GM21786 (cell line): ENCODE measurements around the gene TTLL7.
"Not testable (repeated sequence)": the region's sequence is repeated elsewhere in the genome, so short reads cannot be mapped to it uniquely, and the experiment has no call there.

Source experiments
- ATAC-seq: cut with Tn5 transposase; IDR thresholded peaks from one replicate; pipeline ENCODE4 v1.9.1; 2021; ENCODE audit not compliant: unreplicated experiment

The TTLL7 gene

GRCh38 chr1:83932693-83933092, 66.2 kb downstream of the TTLL7 start:
- no peak for ATAC-seq

DNA sequence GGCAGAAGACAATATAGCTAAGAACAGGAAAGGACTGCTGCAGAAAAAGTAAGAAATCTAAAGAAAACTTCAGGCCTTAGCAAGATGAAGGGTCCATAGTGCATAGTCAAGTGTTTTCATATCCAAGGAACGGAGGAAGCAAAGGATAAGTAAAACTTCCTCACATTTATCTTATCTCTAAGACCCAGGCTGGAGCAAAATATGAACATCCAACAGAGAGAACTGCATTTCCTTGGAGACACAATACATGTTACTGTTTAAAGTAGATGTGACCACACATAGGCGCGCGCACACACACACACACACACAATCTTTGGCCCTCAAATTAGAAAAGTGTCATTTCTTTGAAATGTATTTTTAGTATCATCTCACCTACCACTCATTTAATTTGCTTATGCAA, 66.7 kb downstream of the TTLL7 start:
- ATAC-seq = no peak

DNA sequence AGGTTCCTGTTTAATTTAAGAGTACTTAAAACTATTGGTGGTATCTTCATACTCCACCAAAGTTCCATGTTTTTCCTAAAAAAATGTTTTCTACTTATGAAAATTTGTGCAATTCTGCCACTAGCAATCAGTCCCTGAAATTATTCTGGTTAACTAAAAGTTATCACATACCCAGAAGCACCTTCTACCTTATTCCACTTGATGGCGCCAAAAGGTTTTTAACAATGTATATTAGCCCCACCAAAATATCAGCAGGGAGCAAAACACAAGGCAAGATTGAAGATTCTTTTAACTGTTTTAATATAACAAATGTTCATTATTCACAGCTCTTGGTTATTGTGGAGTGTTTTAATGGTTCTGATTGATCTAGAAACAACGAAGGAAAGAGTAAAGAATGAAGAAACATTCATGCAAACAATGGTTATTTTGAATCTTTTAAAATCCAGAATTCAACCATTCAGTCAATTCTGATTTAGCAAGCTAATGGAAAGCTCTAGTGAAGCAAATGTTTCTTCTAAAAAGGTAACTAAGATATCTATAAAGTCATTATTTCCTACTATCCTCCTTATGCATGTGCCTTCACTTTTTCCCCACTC, 67.2 kb downstream of the TTLL7 start:
- ATAC-seq = peak; percentile 77

GRCh38 chr1:83929184-83929583, 69.7 kb downstream of the TTLL7 start:
- ATAC-seq = no peak

- ATAC-seq = no peak
Observed at GRCh38 chr1:83928396-83928795, 70.5 kb downstream of the TTLL7 start.

- ATAC-seq = no peak
Observed at GRCh38 chr1:83927701-83928100, 71.2 kb downstream of the TTLL7 start.

DNA sequence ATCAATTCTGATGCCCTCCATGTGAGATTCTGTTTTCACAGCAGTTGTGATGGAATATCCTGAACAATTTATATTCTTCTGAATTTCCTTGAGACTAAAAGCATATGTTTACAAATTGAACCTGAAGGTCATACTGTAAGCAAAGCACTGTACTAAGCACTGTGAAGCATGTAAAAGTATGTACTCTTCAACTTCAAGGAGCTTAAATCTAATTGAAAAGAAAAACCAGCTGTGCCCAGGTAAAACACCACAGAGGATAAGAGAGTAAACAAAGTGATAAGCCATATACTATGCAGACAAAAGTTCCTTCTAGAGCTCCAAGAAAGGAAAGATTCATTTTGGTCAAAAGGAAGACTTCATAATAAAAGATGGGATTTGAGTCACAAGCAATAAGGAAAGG, 71.9 kb downstream of the TTLL7 start:
- ATAC-seq = no peak

GRCh38 chr1:83923553-83923952, 75.4 kb downstream of the TTLL7 start:
- ATAC-seq = no peak

DNA sequence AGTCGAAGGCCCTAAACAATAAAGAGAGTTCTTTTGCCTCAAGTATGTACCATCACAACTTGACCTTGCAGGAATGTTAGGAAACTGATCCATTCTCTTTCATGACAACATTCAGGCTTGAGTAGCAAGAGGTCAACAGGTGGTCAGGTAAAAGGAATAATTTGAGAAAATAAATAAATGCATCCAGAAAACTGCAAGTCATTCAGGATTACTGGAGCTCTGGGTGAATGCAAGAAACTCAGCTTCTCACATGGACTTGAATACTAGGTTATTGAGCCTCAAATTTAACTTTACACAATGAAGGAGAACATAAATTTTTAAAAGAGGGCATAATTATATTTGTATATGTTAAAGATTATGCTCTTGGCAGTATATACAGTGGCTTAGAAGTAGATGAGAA, 76.5 kb downstream of the TTLL7 start:
- ATAC-seq = no peak

- no peak for ATAC-seq
Observed at GRCh38 chr1:83920320-83920719, 78.6 kb downstream of the TTLL7 start.

- ATAC-seq = no peak
Observed at GRCh38 chr1:83919872-83920271, 79.1 kb downstream of the TTLL7 start.

GRCh38 chr1:83918688-83919285, 80.1 kb downstream of the TTLL7 start:
- ATAC-seq = no peak

GRCh38 chr1:83917959-83918358, 81.0 kb downstream of the TTLL7 start:
- ATAC-seq = no peak

GRCh38 chr1:83916094-83916493, 82.8 kb downstream of the TTLL7 start:
- not testable (repeated sequence) for ATAC-seq

DNA sequence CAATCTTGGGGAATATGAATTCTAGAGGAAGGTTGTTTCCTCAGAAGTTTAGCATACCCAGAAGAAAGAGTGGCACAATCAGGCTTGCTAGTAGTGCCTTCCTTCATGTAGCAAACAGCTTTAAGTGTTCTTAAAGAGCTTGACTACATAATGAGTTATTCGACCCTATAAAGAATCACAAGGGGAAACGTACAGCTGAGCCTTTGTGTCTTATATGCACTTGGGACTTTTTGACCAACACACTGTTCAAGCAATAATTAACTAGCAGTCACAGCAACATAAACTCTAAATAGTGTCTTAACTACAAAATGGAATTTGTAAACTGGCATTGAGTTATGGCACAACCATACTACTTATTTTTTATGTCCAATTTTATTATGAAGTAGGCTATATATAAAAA, 86.1 kb downstream of the TTLL7 start:
- ATAC-seq = no peak

DNA sequence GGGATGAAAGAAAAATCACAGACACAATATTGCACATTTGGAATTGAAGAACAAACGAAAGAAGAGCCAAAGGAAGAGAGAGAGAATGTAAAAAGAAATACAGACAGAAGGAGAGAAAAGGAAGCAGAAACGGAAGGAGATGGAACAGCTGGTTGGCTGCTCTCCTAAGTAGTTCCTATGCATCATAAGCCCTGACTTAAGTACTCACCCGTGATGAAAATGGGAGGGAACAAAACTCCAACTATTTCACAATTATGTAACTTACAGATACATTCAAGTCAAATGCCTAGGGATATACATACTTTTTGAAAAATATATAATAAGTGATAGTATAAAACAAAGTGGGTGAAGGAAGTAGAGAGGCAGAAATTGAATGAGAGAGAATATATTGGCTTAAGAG, 88.5 kb downstream of the TTLL7 start:
- ATAC-seq = no peak

GRCh38 chr1:83909687-83910086, 89.2 kb downstream of the TTLL7 start:
- no peak for ATAC-seq

DNA sequence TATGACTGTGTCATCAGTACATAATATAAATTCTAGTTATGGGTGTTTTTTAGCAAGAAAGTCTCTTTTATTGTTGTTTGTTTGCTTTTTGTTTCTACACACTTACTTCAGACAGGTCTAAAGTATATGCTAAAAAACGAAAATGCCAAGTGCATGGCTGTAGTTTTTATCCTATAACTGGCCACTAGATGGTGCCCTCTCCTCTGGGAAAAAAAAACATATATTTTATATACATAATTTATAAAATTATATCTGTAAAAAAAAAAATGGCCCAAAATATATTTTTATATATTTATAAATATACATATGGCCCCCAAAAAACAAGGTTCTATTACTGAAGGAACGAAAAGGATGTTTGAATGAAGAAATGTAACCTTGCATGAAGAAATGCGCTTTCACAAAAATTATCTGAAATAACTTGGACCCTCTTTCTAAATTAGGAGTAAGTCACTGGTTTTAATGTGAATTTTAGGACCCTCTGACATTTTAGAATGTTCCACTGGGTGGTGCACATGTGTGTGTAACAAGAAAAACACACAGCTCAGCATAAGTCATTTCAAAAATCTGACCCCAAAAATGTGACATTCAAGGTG, 93.5 kb downstream of the TTLL7 start:
- no peak for ATAC-seq

GRCh38 chr1:83901547-83902155, 97.3 kb downstream of the TTLL7 start:
- ATAC-seq = no peak

DNA sequence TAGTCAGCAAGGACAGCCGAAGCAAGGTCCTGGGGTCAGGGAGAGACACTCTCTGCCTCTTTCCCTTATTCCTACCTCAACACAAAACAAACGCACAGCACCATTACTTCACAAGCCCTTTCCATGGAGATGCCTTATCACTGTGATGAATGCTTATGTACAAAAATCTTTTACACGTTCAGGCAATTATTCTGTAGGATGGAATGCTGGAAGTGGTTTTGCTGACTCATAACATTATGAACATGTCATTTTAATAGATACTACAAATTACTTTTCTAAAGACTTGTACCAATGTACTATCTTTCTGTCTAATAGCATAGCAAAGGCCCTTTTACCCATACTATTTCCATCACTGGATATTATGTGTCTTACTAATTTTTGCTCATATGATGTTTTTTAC, 98.4 kb downstream of the TTLL7 start:
- no peak for ATAC-seq

- no peak for ATAC-seq
Observed at GRCh38 chr1:83897516-83897915, 101.4 kb downstream of the TTLL7 start.

DNA sequence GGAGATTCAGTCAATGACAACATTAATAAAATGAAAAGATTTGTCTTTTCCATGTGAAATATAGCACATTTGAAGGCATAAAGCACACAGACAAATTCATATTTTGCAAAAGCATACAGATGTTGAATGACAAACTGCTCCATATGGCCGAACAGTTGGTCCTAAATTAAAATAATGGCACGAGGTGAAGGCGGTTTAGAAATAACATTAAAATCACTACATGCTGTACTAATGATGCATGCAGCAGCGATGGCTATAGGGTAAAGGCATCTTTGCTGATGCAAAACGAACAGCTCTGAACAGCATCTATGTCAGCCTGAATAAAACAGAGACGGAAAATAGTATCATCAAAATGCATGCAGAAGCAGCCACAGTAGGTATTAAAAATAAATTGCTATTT, 102.6 kb downstream of the TTLL7 start:
- no peak for ATAC-seq
